Right cardiac atrium (tissue), 5 donors: ENCODE measurements around the gene TAMM41. TPM values are rescaled to one million over a fixed set of nuclear protein-coding genes. Genes with fewer than 3 reads are reported as not detected.
"Not testable (repeated sequence)": the region's sequence is repeated elsewhere in the genome, so short reads cannot be mapped to it uniquely, and the experiment has no call there.

Experiments
- ATAC-seq, 2 donors: fragments of 200-7000 bp; cut with Tn5 transposase; one replicate each; pipeline versions ENCODE4 v1.8.0 to v1.9.1; 2020; ENCODE audit warnings: moderate library complexity in 2 of 2, mild to moderate bottlenecking in 1 of 2
- DNase-seq, 3 donors: peaks; one replicate each; pipeline ENCODE4 v3.0.0-alpha.2; 2020
- H3K27ac ChIP-seq: one replicate; pipeline ENCODE4 v1.5.1; 2013; ENCODE audit warnings: mild to moderate bottlenecking, low read length, control low read depth, moderate library complexity
- H3K27me3 ChIP-seq: one replicate; pipeline ENCODE4 v1.6.1; 2013; ENCODE audit not compliant: control insufficient read depth, insufficient read depth
- H3K4me1 ChIP-seq: one replicate; pipeline ENCODE4 v1.6.1; 2013; ENCODE audit warnings: low read length; ENCODE audit not compliant: control insufficient read depth, insufficient read depth
- H3K4me3 ChIP-seq: one replicate; pipeline ENCODE4 v1.5.1; 2013; ENCODE audit warnings: low read length, control low read depth
- H3K9me3 ChIP-seq: one replicate; pipeline ENCODE4 v1.6.1; 2013; ENCODE audit warnings: low read length; ENCODE audit not compliant: control insufficient read depth
- WGBS: extraction: QIAGEN DNeasy Blood & Tissue Kit; methylation state at CpG from one replicate; pipeline ENCODE4 v1.1.7; 2013; 5-methylcytosine and 5-hydroxymethylcytosine counted together
- intact Hi-C, 4 donors: fragments of 100-400 bp; cut with DNase I; formaldehyde crosslinking; loops; one replicate each; pipeline versions ENCODE4 v1.11.0 to v1.14.0; 2022 to 2023
- polyA plus RNA-seq: library from polyadenylated mRNA; stranded (reverse); fragments of 200-250 nt; gene quantifications from one replicate; pipeline ENCODE4 v1.2.3, GENCODE V29; 2013
- total RNA-seq, 4 donors: library from RNA; stranded (reverse); fragmentation: NEBNext Ultra II Directional; extraction: Animal tissue kit (Norgen Biotek cat#: 25700); gene quantifications; one replicate each; pipeline ENCODE4 v1.2.1, GENCODE V29; 2021
- donor health status: healthy with polysubstance abuse.
- donor health status: DM: no; HTN: yes; CAD: no.
- donor health status: DM: no; HTN: no; CAD: no.
- donor health status: DM: no; HTN: yes; CAD: no; lungs with severe emphysema.
- donor health status: DM: yes; HTN: yes; CAD: no.

The TAMM41 gene
- total and polyA plus RNA-seq, 5 donors, result 9.8 to 11.1 (median 10.7) TPM

DNA sequence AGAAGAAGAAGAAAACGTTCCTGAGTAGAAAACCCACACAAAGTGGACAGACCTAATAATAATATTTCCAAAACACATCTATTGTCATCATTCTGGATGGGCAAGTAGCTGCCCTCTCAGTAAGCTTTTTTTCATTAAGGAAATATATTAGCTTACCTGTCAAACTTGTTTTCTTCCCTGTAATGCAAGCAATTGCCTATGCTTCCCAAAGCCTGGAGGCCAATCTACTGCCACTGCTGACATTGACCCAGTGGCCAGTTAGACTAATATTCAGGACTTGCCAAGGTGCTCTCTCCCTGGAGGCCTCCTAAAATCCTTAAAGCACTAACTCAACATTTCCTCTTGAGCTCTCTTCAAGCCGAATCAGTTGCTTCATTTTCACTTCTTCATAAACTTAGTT, 86.7 kb downstream of the TAMM41 start:
- no peaks in the 10 kb centered on the region for H3K27me3 ChIP-seq
- 78% methylated on average over 2 of the region's 2 CpGs for WGBS
- H3K27ac ChIP-seq, result no peak overlapping the region
- intact Hi-C loops, result no loop called here
- H3K9me3 ChIP-seq, result no peaks in the 10 kb centered on the region
- H3K4me3 ChIP-seq, result no peak overlapping the region
- no peak for ATAC-seq
- no peak for DNase-seq
- H3K4me1 ChIP-seq, result no peaks in the 10 kb centered on the region

- no peak overlapping the region for H3K27ac ChIP-seq
- H3K9me3 ChIP-seq, result no peaks in the 10 kb centered on the region
- 80% methylated on average over 6 of the region's 6 CpGs for WGBS
- H3K4me3 ChIP-seq, result no peak overlapping the region
- intact Hi-C loops, result no loop called here
- DNase-seq (no peak), ATAC-seq (no peak)
- no peaks in the 10 kb centered on the region for H3K27me3 ChIP-seq
- H3K4me1 ChIP-seq, result no peaks in the 10 kb centered on the region
Measured at GRCh38 chr3:11757929-11758328, 88.8 kb downstream of the TAMM41 start.

- no peaks in the 10 kb centered on the region for H3K9me3 ChIP-seq
- no peaks in the 10 kb centered on the region for H3K27me3 ChIP-seq
- WGBS, result 52% methylated on average over 9 of the region's 9 CpGs
- DNase-seq (no peak), ATAC-seq (no peak)
- H3K4me1 ChIP-seq, result no peaks in the 10 kb centered on the region
- intact Hi-C loops, result no loop called here
- H3K27ac ChIP-seq, result no peak overlapping the region
- no peak overlapping the region for H3K4me3 ChIP-seq
Measured at GRCh38 chr3:11757441-11757875, 89.2 kb downstream of the TAMM41 start.

DNA sequence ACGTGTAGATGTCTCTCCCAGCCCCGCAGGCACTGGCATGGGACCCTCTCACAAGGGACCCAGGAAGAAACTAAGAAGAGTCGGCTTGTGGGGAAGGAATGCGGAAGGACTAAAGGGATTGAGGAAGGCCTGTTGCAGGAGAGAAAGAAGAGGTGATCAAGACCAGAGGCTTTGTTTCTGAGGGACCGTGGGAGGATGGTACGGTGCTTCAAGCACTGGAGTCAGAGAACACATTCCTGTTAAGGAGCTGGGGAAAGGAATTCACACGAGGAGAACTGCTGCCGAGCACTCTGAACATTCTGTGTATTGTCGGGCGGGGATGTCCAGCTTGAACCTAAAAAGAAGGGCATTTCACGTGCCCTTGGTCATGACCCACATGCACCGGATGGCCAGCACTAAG, 91.4 kb downstream of the TAMM41 start:
- Histone ChIP-seq H3K27me3 (no peaks in the 10 kb centered on the region), H3K9me3 (no peaks in the 10 kb centered on the region), H3K27ac (no peak overlapping the region), H3K4me1 (no peaks in the 10 kb centered on the region), H3K4me3 (no peak overlapping the region)
- intact Hi-C loops, result no loop called here
- DNase-seq (no peak), ATAC-seq (no peak)
- 70% methylated on average over 12 of the region's 12 CpGs for WGBS

DNA sequence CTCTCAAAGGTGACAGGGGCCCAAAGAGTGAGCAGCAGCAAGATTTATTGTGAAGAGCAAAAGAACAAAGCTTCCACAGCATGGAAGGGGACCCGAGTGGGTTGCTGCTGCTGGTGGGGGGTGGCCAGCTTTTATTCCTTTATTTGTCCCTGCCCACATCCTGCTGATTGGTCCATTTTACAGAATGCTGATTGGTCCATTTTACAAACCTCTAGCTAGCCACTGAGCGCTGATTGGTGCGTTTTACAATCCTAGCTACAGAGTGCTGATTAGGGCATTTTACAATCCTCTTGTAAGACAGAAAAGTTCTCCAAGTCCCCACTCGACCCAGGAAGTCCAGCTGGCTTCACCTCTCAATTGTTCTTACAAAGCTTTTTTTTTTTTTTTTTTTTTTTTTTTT, 94.4 kb downstream of the TAMM41 start:
- WGBS, result 82% methylated on average over 4 of the region's 4 CpGs

DNA sequence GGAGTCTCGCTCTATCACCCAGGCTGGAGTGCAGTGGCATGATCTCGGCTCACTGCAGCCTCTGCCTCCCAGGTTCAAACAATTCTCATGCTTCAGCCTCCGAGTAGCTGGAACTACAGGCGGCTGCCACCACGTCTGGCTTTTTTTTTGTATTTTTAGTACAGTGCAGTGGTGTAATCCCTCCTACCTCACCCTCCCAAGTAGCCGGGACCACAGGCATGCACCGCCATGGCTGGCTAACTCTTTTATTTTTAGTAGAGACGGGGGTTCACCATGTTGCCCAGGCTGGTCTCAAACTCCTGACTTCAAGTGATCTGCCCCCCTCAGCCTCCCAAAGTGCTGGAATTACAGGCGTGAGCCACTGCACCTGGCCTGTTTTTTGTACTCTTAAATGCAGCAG, 98.4 kb downstream of the TAMM41 start:
- DNase-seq, intact Hi-C loops, ATAC-seq, H3K4me3 ChIP-seq, H3K9me3 ChIP-seq, H3K4me1 ChIP-seq, H3K27me3 ChIP-seq, H3K27ac ChIP-seq: not testable (repeated sequence)
- WGBS, result 66% methylated on average over 9 of the region's 9 CpGs

More for the DNA sequence above, 94.4 kb downstream of the TAMM41 start:
- H3K27me3 ChIP-seq, intact Hi-C loops, H3K4me1 ChIP-seq, H3K4me3 ChIP-seq, ATAC-seq, H3K9me3 ChIP-seq, H3K27ac ChIP-seq, DNase-seq: not testable (repeated sequence)

Other genes starting within 250 kb of the TAMM41 start
- 10 to 100 TPM; 51.8 to 66.9 (median 59.1) TPM for gene VGLL4, start 203.0 kb downstream of the TAMM41 start, total RNA-seq
- gene VGLL4, start 203.0 kb downstream of the TAMM41 start, polyA plus RNA-seq, result 40.9 TPM
- 1 to 10 TPM in 1 of 4 donors, under 1 TPM in 3; 0.26 to 2.8 (median 0.87) TPM for gene SYN2, start 157.5 kb upstream of the TAMM41 start, total RNA-seq
- 3.6 TPM for gene SYN2, start 157.5 kb upstream of the TAMM41 start, polyA plus RNA-seq